Stimulated activated naive CD8-positive, alpha-beta T cell treated with anti-CD3 and anti-CD28 coated beads, Interleukin-15, Interleukin-2, amounts not matched to agents 100 U/mL and 50 U/mL, for 24 hours (primary cell): ENCODE data around the gene ZC3H8.
A peak's percentile ranks its signal among the peaks of the same experiment; 100 is the strongest.
"Not testable (repeated sequence)": the region's sequence is repeated elsewhere in the genome, so short reads cannot be mapped to it uniquely, and the experiment has no call there.

Experiments
- ATAC-seq: fragments of 150-1000 bp; cut with Tn5 transposase; one replicate; pipeline ENCODE4 v1.10.0; 2021
- DNase-seq: peaks from one replicate; pipeline ENCODE4 v3.0.0; 2021

The ZC3H8 gene

DNA sequence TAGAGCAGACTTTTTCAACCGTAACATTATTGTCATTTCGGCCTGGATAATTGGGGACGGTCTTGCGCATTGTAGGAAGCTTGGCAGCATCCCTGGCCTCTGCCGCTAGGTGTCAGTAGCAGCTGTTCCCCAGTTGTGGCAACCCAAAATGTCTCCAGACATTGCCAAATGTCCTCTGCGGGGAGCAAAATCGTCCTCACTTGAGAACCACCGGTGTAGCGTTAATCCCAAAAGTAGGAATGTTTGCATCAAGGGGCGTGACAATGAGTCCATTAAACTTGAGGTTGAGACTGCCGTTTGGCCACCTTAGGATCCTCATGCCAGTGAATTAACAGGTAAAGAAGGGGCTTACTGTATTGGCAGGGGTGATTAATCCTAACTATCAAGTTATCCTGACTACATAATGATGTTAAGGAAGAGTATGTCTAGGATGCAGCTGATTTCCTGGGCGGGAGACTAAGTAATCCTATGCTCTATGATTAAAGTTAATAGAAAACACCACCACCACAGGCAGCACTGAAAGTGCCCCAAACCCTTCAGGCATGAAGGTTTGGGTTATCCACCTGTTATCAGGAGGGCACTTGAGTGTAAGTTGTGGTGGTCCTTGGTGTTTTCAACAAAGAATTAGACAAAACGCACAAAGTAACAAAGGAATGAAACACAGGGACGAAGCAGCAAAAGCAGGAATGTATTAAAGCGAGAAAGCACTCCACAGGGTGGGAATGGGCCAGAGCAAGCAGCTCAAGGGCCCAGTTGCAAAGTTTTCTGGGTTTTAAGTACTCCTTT is 4.9 kb upstream of the ZC3H8 start:
- ATAC-seq = peak; percentile 55
- peak; percentile 86 for DNase-seq

DNA sequence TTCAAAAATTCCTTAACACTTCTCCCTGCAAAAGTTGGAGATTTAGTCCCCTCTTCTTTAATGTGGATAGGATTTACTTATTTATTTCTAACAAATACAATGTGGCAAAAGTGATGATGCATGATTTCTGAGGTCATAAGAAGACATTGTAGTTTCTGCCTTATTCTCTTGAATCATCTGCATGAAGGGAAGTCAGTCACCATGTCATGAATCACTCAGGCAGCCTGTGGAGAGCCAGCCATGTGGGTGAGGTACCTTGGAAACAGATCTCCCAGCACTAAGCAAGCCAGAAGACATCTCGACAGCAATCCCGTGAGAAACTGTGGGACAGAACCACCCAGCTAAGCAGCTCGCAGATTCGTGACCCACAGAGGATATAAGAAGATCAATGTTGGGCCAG is 2.7 kb upstream of the ZC3H8 start:
- no peak for DNase-seq
- no peak for ATAC-seq

DNA sequence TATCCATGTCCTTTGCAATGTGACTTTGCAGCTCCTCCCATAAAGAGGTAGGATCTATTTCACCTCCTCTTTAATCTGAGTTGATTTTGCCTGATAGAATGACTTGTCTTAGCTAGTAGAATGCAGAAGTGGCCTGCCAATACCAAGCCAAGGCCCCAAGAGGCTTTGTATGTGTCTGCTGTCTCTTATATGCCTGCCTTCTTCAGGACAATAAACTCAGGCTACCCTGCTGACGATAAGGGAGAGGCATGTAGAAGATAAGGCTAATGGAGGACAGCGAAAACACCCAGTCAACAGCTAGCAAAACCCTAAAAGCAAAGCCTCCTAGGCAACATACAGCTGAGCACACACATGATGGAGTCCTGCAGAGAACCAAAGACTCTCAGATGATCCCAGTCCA is 1.8 kb upstream of the ZC3H8 start:
- no peak for DNase-seq
- ATAC-seq = no peak

DNA sequence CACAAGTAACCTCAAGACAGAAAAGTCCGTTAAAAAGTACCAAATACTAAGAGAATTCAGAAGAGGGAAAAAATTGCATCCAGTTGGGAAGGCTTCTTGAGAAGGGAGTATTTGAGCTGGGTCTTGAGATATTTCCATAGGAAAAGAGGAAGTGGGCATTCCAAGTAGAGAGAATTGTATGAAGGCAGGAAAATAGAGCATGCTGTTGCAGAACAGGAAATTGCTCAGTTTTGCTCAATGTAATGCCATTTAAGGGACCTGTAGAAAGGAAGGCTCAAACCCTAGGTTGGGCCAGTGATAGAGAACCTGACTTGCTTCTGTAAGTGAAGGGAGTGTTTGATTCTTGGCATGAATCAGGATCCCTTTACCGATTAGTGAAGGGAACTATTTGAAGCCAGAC is 1.0 kb upstream of the ZC3H8 start:
- ATAC-seq (no peak), DNase-seq (no peak)

DNA sequence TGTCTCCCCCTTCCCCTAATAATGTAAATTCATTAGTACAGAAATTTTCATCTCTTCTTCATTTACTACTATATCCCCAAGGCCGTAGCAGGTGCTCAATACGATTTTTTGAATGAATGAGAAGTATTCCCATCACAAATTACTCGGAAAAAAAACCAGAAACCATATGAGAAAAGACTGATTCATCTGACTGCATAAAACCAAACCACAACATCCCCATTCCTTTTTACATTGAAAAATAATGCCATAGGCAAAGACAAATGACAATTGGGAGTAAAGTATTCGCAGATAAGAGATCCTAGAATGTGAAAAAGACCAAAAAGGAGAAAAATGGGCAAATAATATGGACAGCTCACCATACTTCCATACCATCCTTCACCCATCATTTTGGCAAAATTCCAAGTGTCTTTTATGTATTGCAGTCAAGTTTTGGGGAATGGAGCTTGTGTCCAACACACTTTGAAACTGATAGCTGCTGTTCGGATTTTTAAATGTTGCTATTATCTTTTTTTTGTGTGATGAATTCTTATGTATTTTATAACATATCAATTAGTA is 1.5 kb downstream of the ZC3H8 start:
- no peak for ATAC-seq
- DNase-seq = no peak

DNA sequence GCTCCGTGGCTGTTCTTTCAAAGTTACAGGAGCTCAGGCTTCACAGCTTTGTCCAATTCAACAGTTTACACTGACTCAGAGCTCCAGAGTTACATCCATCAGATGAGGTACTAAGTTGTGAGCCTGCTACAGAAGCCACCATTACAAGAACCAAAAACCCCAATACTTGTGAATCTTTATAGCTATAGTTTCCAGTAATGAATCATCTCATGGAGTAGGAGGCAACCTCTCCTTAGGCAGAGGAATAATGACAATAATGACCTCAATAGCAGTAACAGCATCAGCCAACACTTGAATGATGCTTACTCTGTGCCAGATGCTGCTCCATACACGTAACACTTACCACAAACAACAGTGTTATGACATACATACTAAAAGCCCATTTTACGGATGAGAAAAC is 3.6 kb downstream of the ZC3H8 start:
- DNase-seq = no peak
- peak; percentile 55 for ATAC-seq

DNA sequence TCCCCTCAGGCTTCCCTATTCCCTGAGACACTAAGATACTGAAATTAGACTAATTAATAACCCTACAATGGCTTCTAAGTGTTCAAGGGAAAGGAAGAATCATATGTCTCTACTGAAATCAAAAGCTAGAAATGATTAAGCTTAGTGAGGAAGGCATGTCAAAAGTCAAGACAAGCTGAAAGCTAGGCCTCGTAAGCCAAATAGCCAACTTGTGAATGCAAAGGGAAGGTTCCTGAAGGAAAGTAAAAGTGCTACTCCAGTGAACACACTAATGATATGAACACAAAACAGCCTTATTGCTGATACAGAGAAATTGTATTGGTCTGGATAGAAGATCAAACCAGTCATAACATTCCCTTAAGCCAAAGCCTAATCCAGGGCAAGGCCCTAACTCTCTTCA is 10.0 kb downstream of the ZC3H8 start:
- no peak for ATAC-seq
- no peak for DNase-seq

DNA sequence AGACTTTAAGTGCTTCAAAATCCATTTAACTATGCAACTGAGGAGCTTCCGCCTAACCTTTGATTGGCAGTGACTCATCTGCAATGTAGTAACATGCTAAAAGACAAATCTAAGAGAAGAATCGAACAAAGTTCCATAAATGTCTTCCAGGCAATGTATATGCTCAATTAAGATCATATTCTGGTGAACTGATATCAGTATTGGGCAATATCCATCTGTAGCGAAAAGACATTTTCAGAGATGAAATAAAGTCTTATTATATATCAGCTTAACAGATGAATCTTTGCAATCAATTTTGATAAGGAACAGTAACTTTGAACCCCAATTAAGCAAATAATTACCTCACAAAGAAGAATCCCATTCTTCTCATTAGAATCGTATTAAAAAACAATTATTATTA is 11.6 kb downstream of the ZC3H8 start:
- DNase-seq = no peak
- no peak for ATAC-seq

DNA sequence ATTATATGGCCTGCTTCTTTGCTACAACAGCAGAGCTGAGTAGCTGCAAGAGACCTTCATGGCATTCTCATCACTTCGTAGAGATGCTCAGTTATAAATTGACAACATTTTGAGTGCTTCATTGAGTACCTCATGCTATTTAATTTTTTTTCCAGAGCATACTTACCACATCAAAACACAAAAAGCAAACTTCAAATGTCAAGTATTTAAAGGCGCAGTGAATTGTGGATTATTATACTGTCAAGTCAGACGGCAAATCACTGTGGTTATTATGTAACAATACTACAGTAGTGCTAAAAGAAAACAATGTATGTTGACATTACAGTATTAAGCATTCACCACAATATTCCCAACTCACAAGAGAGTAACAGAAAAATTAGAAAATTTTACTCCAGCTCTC is 12.5 kb downstream of the ZC3H8 start:
- DNase-seq (no peak), ATAC-seq (peak; percentile 59)

DNA sequence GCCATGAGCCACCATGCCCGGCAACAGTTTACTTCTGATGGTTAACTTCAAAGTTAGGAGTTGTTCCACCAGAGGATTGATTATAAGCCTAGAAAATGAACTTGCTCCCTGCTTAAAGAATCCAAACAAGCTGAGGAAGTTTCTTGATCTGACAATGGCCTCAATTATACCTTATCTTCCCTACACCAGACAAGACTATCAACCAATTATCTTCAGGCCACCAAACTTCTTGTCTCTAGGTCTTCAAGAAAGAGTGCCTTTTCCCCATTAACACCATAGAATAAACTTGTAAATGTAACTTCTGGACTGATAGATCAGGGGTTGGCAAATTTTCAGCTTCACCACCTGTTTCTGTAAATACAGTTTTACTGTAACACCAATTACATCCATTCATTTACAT is 15.0 kb downstream of the ZC3H8 start:
- ATAC-seq (no peak), DNase-seq (no peak)

DNA sequence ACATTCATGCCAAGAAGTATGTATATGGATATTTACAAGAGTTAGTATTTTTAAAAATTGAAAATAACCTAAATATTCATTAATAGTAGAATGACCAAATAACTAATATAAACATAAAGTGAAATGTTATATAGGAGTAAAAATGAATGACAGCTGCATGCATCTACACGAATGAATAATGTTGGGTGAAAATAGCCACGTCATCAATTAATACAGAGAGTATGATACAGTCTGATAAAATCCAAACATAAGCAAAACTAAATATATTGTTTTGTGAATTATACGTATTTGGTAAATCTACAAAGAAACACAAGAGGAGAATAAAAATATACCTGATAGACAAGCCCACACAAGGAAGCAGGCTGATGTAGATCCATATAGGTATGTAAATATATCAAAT is 24.5 kb downstream of the ZC3H8 start:
- no peak for DNase-seq
- ATAC-seq = no peak

DNA sequence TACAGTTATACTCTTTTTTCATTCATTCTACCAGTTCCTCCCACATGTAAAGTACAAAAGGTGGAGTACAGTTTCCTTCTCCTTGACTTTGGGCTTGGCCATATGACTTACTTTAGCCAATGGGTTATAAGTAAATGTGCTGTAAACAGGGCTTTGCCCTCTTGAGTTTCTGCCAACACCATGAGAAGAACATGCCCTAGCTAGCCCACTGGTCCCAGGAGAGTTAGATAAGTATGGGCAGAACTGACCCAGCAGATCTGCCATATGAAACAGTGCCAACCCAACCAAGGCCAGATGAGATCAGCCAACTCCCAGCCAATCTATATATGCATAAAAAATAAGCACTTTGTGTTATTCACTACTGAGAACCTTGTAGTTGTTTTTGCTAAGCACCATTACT is 25.5 kb downstream of the ZC3H8 start:
- ATAC-seq (no peak), DNase-seq (no peak)

DNA sequence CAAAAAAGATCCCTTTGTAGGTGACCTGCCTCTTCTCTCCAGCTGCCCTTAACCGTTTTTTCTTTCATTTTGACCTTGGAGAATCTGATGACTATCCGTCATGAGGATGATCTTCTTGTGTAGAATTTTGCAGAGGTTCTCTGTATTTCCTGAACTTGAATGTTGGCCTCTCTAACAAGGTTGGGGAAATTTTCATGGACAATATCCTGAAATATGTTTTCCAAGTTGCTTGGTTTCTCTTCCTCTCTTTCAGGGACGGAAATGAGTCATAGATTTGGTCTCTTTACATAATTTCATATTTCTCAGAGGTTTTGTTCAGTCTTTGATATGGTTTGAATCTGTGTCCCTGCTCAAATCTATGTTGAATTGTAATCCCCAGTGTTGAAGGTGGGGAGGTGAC is 34.0 kb downstream of the ZC3H8 start:
- ATAC-seq (no peak), DNase-seq (no peak)

DNA sequence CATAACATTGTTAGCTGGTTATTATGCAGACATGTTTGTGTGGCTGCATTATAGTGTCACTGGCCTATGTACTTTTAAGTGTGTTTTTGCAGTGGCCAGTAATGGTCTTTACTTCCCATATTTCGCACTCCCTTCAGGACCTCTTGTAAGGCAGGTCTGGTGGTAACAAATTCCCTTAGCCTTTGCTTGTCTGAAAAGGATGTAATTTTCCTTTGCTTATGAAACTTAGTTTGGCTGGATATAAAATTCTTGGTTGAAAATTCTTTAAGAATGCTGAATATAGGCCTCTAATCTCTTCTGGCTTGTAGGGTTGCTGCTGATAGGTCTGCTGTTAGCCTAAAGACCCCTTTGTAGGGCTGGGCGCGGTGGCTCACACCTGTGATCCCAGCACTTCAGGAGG is 34.7 kb downstream of the ZC3H8 start:
- DNase-seq (no peak), ATAC-seq (no peak)

DNA sequence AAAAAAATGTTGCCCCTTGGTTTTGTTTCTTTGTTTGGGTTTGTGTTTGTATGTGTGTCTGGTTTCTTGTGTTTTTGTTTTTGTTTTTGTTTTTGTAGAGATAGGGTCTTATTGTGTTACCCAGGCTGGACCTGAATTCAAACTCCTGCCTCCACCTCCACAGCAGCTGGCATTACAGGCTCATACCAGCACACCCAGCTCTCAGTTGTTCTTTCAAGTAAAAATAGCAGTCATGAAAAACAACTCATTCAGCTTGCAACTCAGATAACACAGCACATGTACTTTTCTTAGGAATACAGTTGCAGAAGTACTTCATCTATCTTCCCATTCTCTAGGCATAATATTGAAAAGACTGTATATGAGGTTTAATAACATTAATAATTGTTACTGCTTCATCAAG is 37.0 kb downstream of the ZC3H8 start:
- ATAC-seq = no peak

DNA sequence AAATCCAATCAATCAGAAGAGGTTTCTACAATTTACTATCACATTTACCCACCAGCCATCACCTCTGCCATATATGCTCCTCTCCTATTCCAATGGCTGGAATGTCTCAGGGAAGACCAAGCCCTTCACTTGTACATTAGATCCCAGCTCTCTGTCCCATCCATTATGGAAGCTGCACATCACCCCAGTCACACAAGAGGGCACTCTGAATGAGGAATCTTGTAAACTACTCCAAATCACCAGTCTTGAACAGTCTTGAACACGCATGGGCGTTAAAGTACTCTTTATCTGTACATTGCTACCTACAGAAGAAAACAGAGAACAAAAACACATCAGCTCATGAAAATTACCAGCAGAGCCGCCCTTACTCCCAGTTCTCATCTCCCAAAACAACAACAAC is 38.7 kb downstream of the ZC3H8 start:
- DNase-seq = no peak

More for the DNA sequence above, 37.0 kb downstream of the ZC3H8 start:
- DNase-seq = no peak

DNA sequence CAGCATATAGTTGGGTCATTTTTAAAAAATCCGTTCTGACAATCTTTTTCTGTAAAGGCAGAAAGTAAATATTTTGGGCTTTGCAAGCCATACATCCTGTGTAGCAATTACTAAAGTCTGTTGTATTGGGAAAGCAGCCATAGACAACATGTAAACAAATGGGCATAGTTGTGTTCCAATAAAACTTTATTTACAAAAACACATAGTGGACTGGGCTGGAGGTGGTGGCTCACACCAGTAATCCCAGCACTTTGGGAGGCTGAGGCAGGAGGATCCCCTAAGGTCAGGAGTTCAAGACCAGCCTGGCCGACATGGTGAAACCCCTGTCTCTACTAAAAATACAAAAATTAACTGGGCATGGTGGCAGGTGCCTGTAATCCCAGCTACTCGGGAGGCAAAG is 46.9 kb downstream of the ZC3H8 start:
- not testable (repeated sequence) for DNase-seq, ATAC-seq

More for the DNA sequence above, 38.7 kb downstream of the ZC3H8 start:
- ATAC-seq = no peak

DNA sequence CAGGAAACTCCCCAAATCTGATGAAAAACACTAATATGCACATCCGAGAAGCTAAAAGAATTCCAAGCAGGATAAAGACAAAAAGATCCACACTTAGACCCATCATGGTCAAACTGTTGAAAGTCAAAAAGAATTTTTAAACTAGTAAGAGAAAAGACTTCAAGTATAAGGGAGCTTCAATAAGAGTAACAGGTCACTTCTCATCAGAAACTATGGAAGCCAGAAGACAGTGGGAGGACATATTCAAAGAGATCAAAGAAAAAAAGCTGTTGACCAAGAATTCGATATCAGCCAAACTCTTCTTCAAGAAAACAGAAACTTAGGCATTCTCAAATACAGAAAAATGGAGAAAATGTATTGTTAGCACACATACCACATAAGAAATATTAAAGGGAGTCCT is 50.4 kb downstream of the ZC3H8 start:
- DNase-seq = no peak
- ATAC-seq = no peak

DNA sequence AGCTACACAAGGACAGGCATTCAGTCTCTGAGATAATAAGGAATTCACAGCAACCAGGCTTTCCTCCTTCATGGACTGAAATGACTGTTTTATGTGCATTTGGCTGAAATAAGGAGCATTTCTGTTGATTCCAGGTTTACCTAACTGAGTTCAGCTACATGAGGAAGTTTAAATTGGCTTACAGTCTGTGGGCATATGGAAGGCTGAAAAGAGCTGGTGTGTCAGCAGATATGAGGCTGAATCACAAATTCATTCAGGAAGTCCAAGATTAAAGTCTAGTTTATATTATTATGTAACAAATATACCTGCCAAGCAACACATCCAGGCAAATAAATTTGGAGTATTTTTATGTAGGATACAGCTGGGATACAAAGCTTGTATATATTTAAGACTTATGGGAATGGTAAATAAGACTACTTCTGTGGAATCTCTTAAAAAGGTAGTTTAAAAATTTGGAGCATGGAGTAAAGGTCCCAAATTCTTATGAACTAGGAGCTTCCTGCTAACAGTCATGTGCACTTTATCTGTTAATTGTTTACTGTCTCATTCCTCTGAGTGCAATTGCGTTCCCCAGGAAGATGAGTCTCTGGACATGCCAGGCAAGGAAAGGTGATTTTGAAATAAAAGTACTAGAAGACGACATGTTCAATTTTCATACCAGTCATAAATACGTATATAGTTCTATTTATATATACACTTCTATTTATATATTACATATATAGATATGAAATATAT is 53.0 kb downstream of the ZC3H8 start:
- ATAC-seq = no peak
- DNase-seq = no peak

DNA sequence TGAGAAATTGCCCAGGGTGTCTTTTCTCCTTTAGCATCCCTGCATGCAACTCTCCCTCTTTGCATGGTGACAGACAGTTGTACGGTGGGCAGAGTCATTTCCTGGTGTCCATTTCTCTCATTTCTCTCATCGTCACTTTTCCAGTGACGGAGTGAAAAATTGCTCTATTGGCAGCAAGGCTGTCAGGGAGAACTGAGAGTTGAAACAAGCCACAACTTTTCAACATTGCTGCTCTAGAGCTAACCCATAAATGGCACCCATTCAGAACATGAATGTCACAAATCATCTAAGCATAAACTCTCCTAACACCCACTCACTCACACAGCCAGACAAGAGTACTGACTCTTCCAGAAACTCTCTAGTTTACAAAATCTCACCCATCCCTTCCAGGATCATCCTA is 55.7 kb downstream of the ZC3H8 start:
- ATAC-seq (no peak), DNase-seq (no peak)

DNA sequence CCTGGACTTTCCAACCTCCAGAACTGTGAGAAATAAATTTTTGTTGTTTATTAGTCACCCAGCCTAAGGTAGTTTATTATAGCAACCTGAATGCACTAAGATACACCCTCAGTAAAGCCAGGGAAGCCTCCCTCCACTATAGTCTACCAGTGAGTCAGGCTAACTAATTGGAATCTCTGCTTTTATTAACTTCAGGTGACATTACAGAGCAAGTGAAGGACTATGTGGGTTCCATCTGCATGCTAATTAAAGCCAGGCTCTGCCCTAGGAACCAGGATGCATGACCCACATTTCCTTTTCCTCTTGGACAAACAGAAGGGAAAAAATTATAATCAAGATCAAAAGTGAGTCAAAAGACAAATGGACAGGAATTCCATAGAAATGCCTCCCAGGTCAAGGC is 56.1 kb downstream of the ZC3H8 start:
- ATAC-seq (no peak), DNase-seq (no peak)

DNA sequence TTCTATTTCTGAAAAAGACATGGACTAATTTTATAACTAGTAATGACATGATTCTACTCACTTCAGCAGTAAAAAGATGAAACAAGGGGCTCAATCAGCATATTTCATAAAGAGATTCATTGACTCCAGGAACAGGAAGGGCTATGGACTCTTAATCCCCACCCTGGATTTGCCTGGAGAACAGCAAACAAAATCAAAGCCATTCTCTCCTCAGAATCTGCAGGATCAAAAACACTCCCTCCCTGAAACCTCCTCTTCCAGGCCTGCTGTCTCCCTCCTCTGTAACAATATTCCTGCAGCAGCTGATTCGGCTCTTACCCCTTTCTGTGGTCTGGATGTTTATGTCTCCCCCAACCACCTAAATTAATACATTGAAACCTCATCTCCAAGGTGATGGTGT is 57.0 kb downstream of the ZC3H8 start:
- no peak for DNase-seq
- no peak for ATAC-seq

DNA sequence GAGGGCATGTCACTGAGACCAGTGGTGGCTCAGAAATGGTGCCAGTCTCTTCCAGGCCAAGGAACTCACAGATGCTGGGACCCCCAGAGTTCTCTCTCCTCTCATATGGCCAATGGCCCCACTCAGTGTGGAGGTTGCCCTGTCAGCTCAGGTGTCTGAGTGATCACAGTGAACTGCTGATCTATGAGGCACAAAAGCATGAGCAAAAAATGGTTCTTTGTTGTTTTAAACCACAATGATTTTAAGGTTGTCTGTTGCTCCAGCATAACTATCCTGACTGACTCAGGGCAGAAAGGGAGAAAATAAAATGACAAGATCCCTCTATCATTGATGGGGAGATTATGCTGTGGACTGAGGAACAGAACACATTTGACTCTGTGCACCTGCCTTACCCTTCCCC is 58.9 kb downstream of the ZC3H8 start:
- DNase-seq = no peak
- no peak for ATAC-seq
